CD4-positive, alpha-beta T cell (primary cell): Measurements from ENCODE around the gene GLCCI1. TPM values are rescaled to one million over a fixed set of nuclear protein-coding genes. Genes with fewer than 3 reads are reported as not detected.

ENCODE experiments used
- ATAC-seq: fragments of 200-7000 bp; cut with Tn5 transposase; one replicate; pipeline ENCODE4 v1.10.0; 2022; ENCODE audit warnings: mild to moderate bottlenecking; ENCODE audit not compliant: poor library complexity
- CTCF ChIA-PET: fragments of 350-600 bp; sonication (Branson Sonifier 250); formaldehyde crosslinking; loops from one replicate; lab custom pipeline; 2021; ENCODE audit warnings: antibody characterized with exemption, inconsistent platforms; lab: Charles Lee
- POLR2A ChIA-PET: fragments of 350-600 bp; sonication (Branson Sonifier 250); formaldehyde crosslinking; loops from one replicate; lab custom pipeline; 2021; ENCODE audit warnings: antibody characterized with exemption, inconsistent platforms; lab: Charles Lee
- DNase-seq, 14 experiments: peaks; one replicate each; pipeline ENCODE4 v3.0.0-alpha.2; 2013 to 2020; ENCODE audit warnings: mixed read lengths in 2 of 14
- H3K27ac ChIP-seq, 2 donors: one replicate each; pipeline versions ENCODE4 v1.5.1 to v1.7.0; 2013; ENCODE audit warnings: low read length in 2 of 2, low read depth in 1 of 2, mild to moderate bottlenecking in 1 of 2
- H3K27me3 ChIP-seq, 2 experiments: 1 replicate in 1 of 2; 2 replicates in 1 of 2; pipeline versions ENCODE4 v1.6.1 to v1.7.0; 2013; ENCODE audit warnings: low read length in 2 of 2, control low read depth in 1 of 2, mild to moderate bottlenecking in 1 of 2, moderate library complexity in 1 of 2; ENCODE audit not compliant: insufficient read depth in 2 of 2, control insufficient read depth in 1 of 2
- H3K36me3 ChIP-seq: one replicate; pipeline ENCODE4 v1.6.1; 2013; ENCODE audit warnings: low read length, control low read depth; ENCODE audit not compliant: insufficient read depth
- H3K4me1 ChIP-seq: one replicate; pipeline ENCODE4 v1.6.1; 2013; ENCODE audit warnings: low read length, control low read depth; ENCODE audit not compliant: insufficient read depth
- H3K4me3 ChIP-seq: one replicate; pipeline ENCODE4 v1.5.1; 2013; ENCODE audit warnings: mild to moderate bottlenecking, low read length, moderate library complexity
- H3K9me3 ChIP-seq, 2 experiments: 1 replicate in 1 of 2; 2 replicates in 1 of 2; pipeline versions ENCODE4 v1.6.1 to v1.7.0; 2013; ENCODE audit warnings: low read length in 2 of 2, mild to moderate bottlenecking in 2 of 2, control low read depth in 1 of 2, moderate library complexity in 1 of 2; ENCODE audit not compliant: control insufficient read depth in 1 of 2, insufficient read depth in 1 of 2
- H3K27ac Mint-ChIP-seq: one replicate; pipeline ENCODE4 v1.8.0; 2020; ENCODE audit warnings: mixed read lengths
- H3K27me3 Mint-ChIP-seq: one replicate; pipeline ENCODE4 v1.8.0; 2021; ENCODE audit warnings: mixed read lengths
- H3K36me3 Mint-ChIP-seq: one replicate; pipeline ENCODE4 v1.8.0; 2021; ENCODE audit warnings: low read depth, mixed read lengths
- H3K4me1 Mint-ChIP-seq: one replicate; pipeline ENCODE4 v1.8.0; 2021; ENCODE audit warnings: low read depth, mixed read lengths
- H3K4me3 Mint-ChIP-seq: one replicate; pipeline ENCODE4 v1.8.0; 2020; ENCODE audit warnings: mild to moderate bottlenecking, mixed read lengths
- H3K9me3 Mint-ChIP-seq: one replicate; pipeline ENCODE4 v1.8.0; 2020; ENCODE audit warnings: mixed read lengths
- CTCF ChIP-seq: fragments of 200-600 bp; IDR thresholded peaks from one replicate; pipeline ENCODE4 v1.8.0; 2022; ENCODE audit warnings: antibody characterized with exemption, mild to moderate bottlenecking
- intact Hi-C, 2 experiments: fragments of 100-400 bp; cut with DNase I in 1 of 2; cut with micrococcal nuclease in 1 of 2; formaldehyde crosslinking; loops; one replicate each; pipeline versions ENCODE4 v1.15.1 to v1.9.0; 2023 to 2025; cut with DNase I, micrococcal nuclease
- total RNA-seq, 174 experiments: library from RNA in 2 of 174; stranded (reverse) in 2 of 174; gene quantifications; one replicate each; pipeline ENCODE4 v1.2.3 and lab custom pipeline; 2021 to 2026

Gene GLCCI1
- total RNA-seq, 2 experiments from 2014 or later = 22.2 to 22.3 TPM

GRCh38 chr7:7956531-7957128 lies 12.0 kb upstream of the GLCCI1 start:
- Mint-ChIP-seq H3K27ac (no peak overlapping the region), H3K9me3 (no peaks in the 10 kb centered on the region), H3K36me3 (no peaks in the 10 kb centered on the region), H3K4me3 (no peak overlapping the region), H3K4me1 (no peaks in the 10 kb centered on the region), H3K27me3 (no peaks in the 10 kb centered on the region)
- Histone ChIP-seq H3K36me3 (no peaks in the 10 kb centered on the region), H3K4me1 (no peaks in the 10 kb centered on the region), H3K9me3 (no peaks in the 10 kb centered on the region), H3K27ac (no peak overlapping the region), H3K4me3 (no peak overlapping the region), H3K27me3 (no peaks in the 10 kb centered on the region)
- TF ChIP-seq CTCF = no peak
- DNase-seq (no peak), ATAC-seq (no peak)
- CTCF ChIA-PET = no interaction called here
- POLR2A ChIA-PET = interaction anchor here (1.4 kb wide), 1 partner anchor 12 kb away, joined by 3 read pairs; the partner anchor contains the start of gene GLCCI1
- intact Hi-C loops = no loop called here

- Histone ChIP-seq H3K4me1 (no peaks in the 10 kb centered on the region), H3K36me3 (no peaks in the 10 kb centered on the region), H3K4me3 (no peak overlapping the region), H3K27ac (no peak overlapping the region), H3K9me3 (no peaks in the 10 kb centered on the region), H3K27me3 (no peaks in the 10 kb centered on the region)
- no peak overlapping the region for H3K27ac Mint-ChIP-seq
- ATAC-seq (no peak), DNase-seq (no peak)
- intact Hi-C loops = no loop called here
- ChIA-PET POLR2A (no interaction called here), CTCF (no interaction called here)
- no peaks in the 10 kb centered on the region for H3K9me3 Mint-ChIP-seq
- H3K4me3 Mint-ChIP-seq = no peak overlapping the region
- no peaks in the 10 kb centered on the region for H3K36me3 Mint-ChIP-seq
- H3K27me3 Mint-ChIP-seq = no peaks in the 10 kb centered on the region
- no peaks in the 10 kb centered on the region for H3K4me1 Mint-ChIP-seq
- no peak for TF ChIP-seq CTCF
Observed at GRCh38 chr7:7957513-7957912, 11.1 kb upstream of the GLCCI1 start.

GRCh38 chr7:7959979-7960670 lies 8.5 kb upstream of the GLCCI1 start:
- Mint-ChIP-seq H3K27me3 (no peaks in the 10 kb centered on the region), H3K4me1 (peaks cover 8% of the 10 kb centered on the region), H3K36me3 (no peaks in the 10 kb centered on the region), H3K27ac (no peak overlapping the region), H3K4me3 (no peak overlapping the region), H3K9me3 (no peaks in the 10 kb centered on the region)
- no peak for TF ChIP-seq CTCF
- H3K4me3 ChIP-seq = no peak overlapping the region
- no peaks in the 10 kb centered on the region for H3K27me3 ChIP-seq
- ChIA-PET CTCF (no interaction called here), POLR2A (interaction anchor here (0.9 kb wide), 1 partner anchor 11 kb away, joined by 3 read pairs; no protein-coding TSS in a partner anchor)
- intact Hi-C loops = no loop called here
- H3K27ac ChIP-seq = no peak overlapping the region
- peaks cover under 1% of the 10 kb centered on the region for H3K4me1 ChIP-seq
- H3K9me3 ChIP-seq = no peaks in the 10 kb centered on the region
- no peaks in the 10 kb centered on the region for H3K36me3 ChIP-seq
- no peak for ATAC-seq
- no peak for DNase-seq
